ENCODE measurements around the gene GIPC1.

GIPC1 gene

GRCh38 chr19:14503285-14503684 lies 7.4 kb upstream of the GIPC1 start:
- Histone ChIP-seq H3K9me2 (ENCODE audit: low read depth, low read length) (no peaks in the 10 kb centered on the region), H3K36me3 (ENCODE audit: insufficient read depth, low read length) (no peaks in the 10 kb centered on the region), H3K27me3 (ENCODE audit: insufficient read depth, low read length) (no peaks in the 10 kb centered on the region), H3K79me2 (ENCODE audit: insufficient read depth, low read length) (no peaks in the 10 kb centered on the region), H3K4me1 (ENCODE audit: insufficient read depth, low read length, severe bottlenecking) (peaks cover 6% of the 10 kb centered on the region), H3K9ac (ENCODE audit: low read length) (no peak overlapping the region), H4K20me1 (ENCODE audit: insufficient read depth, low read length) (no peaks in the 10 kb centered on the region), H3K4me2 (ENCODE audit: low read length) (no peak overlapping the region), H3K4me3 (ENCODE audit: low read depth, low read length, poor library complexity, severe bottlenecking) (no peak overlapping the region), H2AFZ (ENCODE audit: low read length) (no peak overlapping the region), H3K9me3 (ENCODE audit: low read length) (no peaks in the 10 kb centered on the region), H3F3A (ENCODE audit: insufficient read depth, low read length) (no peaks in the 10 kb centered on the region), H3K27ac (ENCODE audit: low read depth, low read length, poor library complexity, severe bottlenecking) (no peak overlapping the region)
- TF ChIP-seq, protein P1, sequence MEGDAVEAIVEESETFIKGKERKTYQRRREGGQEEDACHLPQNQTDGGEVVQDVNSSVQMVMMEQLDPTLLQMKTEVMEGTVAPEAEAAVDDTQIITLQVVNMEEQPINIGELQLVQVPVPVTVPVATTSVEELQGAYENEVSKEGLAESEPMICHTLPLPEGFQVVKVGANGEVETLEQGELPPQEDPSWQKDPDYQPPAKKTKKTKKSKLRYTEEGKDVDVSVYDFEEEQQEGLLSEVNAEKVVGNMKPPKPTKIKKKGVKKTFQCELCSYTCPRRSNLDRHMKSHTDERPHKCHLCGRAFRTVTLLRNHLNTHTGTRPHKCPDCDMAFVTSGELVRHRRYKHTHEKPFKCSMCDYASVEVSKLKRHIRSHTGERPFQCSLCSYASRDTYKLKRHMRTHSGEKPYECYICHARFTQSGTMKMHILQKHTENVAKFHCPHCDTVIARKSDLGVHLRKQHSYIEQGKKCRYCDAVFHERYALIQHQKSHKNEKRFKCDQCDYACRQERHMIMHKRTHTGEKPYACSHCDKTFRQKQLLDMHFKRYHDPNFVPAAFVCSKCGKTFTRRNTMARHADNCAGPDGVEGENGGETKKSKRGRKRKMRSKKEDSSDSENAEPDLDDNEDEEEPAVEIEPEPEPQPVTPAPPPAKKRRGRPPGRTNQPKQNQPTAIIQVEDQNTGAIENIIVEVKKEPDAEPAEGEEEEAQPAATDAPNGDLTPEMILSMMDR (IDR thresholded peaks at IDR 0.05; ENCODE audit: low read length), result no peak
- no peak for TF ChIP-seq EZH2 (IDR thresholded peaks at IDR 0.05; ENCODE audit: borderline replicate concordance, low read length)

DNA sequence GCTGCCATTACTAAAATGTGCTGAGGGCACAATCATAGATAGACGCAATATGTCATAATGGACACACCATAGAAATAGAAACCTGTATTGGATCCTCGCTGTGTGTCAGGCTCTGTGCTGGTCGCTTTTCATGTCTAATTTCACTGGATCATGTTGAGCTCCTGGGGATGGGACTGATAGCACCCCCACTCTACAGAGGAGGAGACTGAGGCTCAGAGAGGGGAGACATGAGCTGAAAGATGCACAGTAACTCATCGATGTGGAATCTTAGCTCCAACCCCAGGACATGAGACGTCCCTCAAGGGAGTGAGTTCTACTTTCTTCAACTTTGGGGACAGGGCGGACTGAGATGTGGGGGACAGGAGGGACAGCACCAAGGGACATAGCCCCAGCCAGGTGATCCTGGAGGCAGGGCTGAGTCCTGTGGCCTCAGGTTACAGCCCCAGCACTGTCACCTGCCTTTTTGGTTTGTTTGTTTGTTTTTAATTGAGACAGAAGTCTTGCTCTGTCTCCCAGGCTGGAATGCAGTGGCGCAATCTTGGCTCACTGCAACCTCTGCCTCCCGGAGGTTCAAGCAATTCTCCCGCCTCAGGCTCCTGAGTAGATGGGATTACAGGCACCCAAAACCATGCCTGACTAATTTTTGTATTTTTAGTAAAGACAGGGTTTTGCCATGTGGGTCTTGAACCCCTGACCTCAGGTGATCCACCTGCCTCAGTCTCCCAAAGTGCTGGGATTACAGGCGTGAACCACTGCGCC lies 6.6 kb upstream of the GIPC1 start:
- Histone ChIP-seq H3K27ac (ENCODE audit: low read depth, low read length, poor library complexity, severe bottlenecking) (no peak overlapping the region), H3K9me3 (ENCODE audit: low read length) (no peaks in the 10 kb centered on the region), H3K4me3 (ENCODE audit: low read depth, low read length, poor library complexity, severe bottlenecking) (no peak overlapping the region), H2AFZ (ENCODE audit: low read length) (no peak overlapping the region), H3F3A (ENCODE audit: insufficient read depth, low read length) (no peaks in the 10 kb centered on the region), H3K4me2 (ENCODE audit: low read length) (no peak overlapping the region), H3K9ac (ENCODE audit: low read length) (no peak overlapping the region), H3K9me2 (ENCODE audit: low read depth, low read length) (no peaks in the 10 kb centered on the region), H3K79me2 (ENCODE audit: insufficient read depth, low read length) (no peaks in the 10 kb centered on the region), H3K36me3 (ENCODE audit: insufficient read depth, low read length) (no peaks in the 10 kb centered on the region), H3K27me3 (ENCODE audit: insufficient read depth, low read length) (no peaks in the 10 kb centered on the region), H4K20me1 (ENCODE audit: insufficient read depth, low read length) (no peaks in the 10 kb centered on the region), H3K4me1 (ENCODE audit: insufficient read depth, low read length, severe bottlenecking) (peaks cover 6% of the 10 kb centered on the region)
- TF ChIP-seq, protein P1 (IDR thresholded peaks at IDR 0.05; ENCODE audit: low read length), result no peak
- TF ChIP-seq EZH2 (IDR thresholded peaks at IDR 0.05; ENCODE audit: borderline replicate concordance, low read length), result no peak

DNA sequence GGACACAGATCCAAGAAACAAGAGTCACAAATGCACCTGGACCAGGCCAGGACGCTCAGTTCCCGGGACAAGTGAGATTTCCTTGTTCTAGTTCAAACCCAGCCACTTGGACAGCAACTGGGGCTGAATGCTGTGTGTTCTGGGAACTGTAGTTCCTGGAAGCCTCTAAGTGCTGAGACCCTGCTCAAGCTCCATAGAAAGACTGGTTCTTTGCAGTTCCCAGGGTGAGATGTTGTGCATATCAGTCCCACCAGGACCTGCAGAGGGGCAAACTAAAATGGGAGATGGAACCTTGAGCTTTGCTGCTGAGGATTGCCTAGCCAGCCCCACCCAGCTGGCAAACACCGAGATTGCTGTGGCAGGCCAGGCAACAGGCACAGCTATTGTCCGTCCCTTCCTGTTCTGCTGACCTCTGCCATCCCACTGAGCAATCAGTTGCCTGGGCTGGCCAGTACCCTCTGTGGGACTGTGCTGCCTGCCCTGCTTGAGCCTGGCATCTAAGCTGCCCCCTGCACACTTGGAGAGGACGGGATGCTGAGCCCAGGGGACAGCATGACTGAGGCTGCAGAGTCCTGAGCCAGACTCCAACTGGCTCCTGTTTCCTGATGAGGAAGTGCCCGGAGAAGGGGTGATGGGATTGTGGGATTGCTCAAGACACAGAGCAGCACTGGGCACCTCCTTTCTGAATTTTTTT lies 1.4 kb upstream of the GIPC1 start:
- H3K9me2 ChIP-seq (ENCODE audit: low read depth, low read length), result no peaks in the 10 kb centered on the region
- peaks cover 17% of the 10 kb centered on the region for H3K4me1 ChIP-seq (ENCODE audit: insufficient read depth, low read length, severe bottlenecking)
- H3K4me3 ChIP-seq (ENCODE audit: low read depth, low read length, poor library complexity, severe bottlenecking), result no peak overlapping the region
- no peaks in the 10 kb centered on the region for H3K36me3 ChIP-seq (ENCODE audit: insufficient read depth, low read length)
- H3F3A ChIP-seq (ENCODE audit: insufficient read depth, low read length), result no peaks in the 10 kb centered on the region
- no peak overlapping the region for H2AFZ ChIP-seq (ENCODE audit: low read length)
- no peak overlapping the region for H3K9ac ChIP-seq (ENCODE audit: low read length)
- H3K27ac ChIP-seq (ENCODE audit: low read depth, low read length, poor library complexity, severe bottlenecking), result no peak overlapping the region
- H3K9me3 ChIP-seq (ENCODE audit: low read length), result no peaks in the 10 kb centered on the region
- TF ChIP-seq EZH2 (IDR thresholded peaks at IDR 0.05; ENCODE audit: borderline replicate concordance, low read length), result no peak
- TF ChIP-seq, protein P1 (IDR thresholded peaks at IDR 0.05; ENCODE audit: low read length), result no peak
- H3K4me2 ChIP-seq (ENCODE audit: low read length), result no peak overlapping the region
- H3K79me2 ChIP-seq (ENCODE audit: insufficient read depth, low read length), result no peaks in the 10 kb centered on the region
- no peaks in the 10 kb centered on the region for H4K20me1 ChIP-seq (ENCODE audit: insufficient read depth, low read length)
- H3K27me3 ChIP-seq (ENCODE audit: insufficient read depth, low read length), result no peaks in the 10 kb centered on the region

Data from OCI-LY1 (cell line).